PC-9 (cell line): ENCODE results near the gene RSF1. TPM values are rescaled to one million over a fixed set of nuclear protein-coding genes. Genes with fewer than 3 reads are reported as not detected.

Experiments used
- BruUV-seq: library from RNA; stranded (reverse); fragments of 400-500 nt; replicated peaks from 2 replicates; lab custom pipeline; 2021; lab: Mats Ljungman, UMichigan
- CTCF ChIA-PET: fragments of 300-600 bp; sonication (Branson Sonifier 250); formaldehyde crosslinking; loops from one replicate; lab custom pipeline; 2022; ENCODE audit warnings: antibody characterized with exemption; lab: Charles Lee
- POLR2A ChIA-PET: fragments of 300-600 bp; sonication (Branson Sonifier 250); formaldehyde crosslinking; loops from one replicate; lab custom pipeline; 2022; ENCODE audit warnings: antibody characterized with exemption; ENCODE audit not compliant: unreplicated experiment; lab: Charles Lee
- DNase-seq, 2 experiments: peaks; one replicate each; pipeline versions ENCODE4 v3.0.0 to v3.0.0-alpha.2; 2015 to 2022; ENCODE audit warnings: mixed read lengths in 1 of 2
- H2AFZ ChIP-seq: fragments of 200-600 bp; sonication (generic); 2 replicates; pipeline ENCODE4 v1.8.1; 2017; ENCODE audit warnings: antibody characterized with exemption
- H3F3A ChIP-seq: fragments of 200-600 bp; sonication (generic); 2 replicates; pipeline ENCODE4 v1.8.1; 2017; ENCODE audit warnings: antibody characterized with exemption, mild to moderate bottlenecking, low read depth; ENCODE audit not compliant: insufficient read depth
- H3K27ac ChIP-seq: fragments of 200-600 bp; sonication (generic); 2 replicates; pipeline ENCODE4 v1.6.1; 2016; ENCODE audit warnings: mixed run types
- H3K27me3 ChIP-seq: fragments of 200-600 bp; sonication (generic); 2 replicates; pipeline ENCODE4 v1.6.1; 2016; ENCODE audit warnings: low read depth, mixed run types; ENCODE audit not compliant: insufficient read depth
- H3K36me3 ChIP-seq: fragments of 200-600 bp; sonication (generic); 2 replicates; pipeline ENCODE4 v1.6.1; 2016; ENCODE audit warnings: low read depth, mixed run types
- H3K4me1 ChIP-seq: fragments of 200-600 bp; sonication (generic); replicated peaks from 2 replicates; pipeline ENCODE4 v1.6.1; 2016; ENCODE audit warnings: mixed run types; ENCODE audit not compliant: insufficient read depth
- H3K4me2 ChIP-seq: fragments of 200-600 bp; sonication (generic); 2 replicates; pipeline ENCODE4 v1.6.1; 2017; ENCODE audit warnings: mixed run types
- H3K4me3 ChIP-seq: fragments of 200-600 bp; sonication (generic); 2 replicates; pipeline ENCODE4 v1.6.1; 2016; ENCODE audit warnings: mixed run types
- H3K79me2 ChIP-seq: fragments of 200-600 bp; sonication (generic); 2 replicates; pipeline ENCODE4 v1.6.1; 2017; ENCODE audit warnings: low read depth, mixed run types
- H3K9me2 ChIP-seq: fragments of 200-600 bp; sonication (generic); 2 replicates; pipeline ENCODE4 v1.8.1; 2017; ENCODE audit warnings: mild to moderate bottlenecking; ENCODE audit not compliant: insufficient read depth
- H3K9me3 ChIP-seq: fragments of 200-600 bp; sonication (generic); 2 replicates; pipeline ENCODE4 v1.8.1; 2016; ENCODE audit warnings: low read depth; ENCODE audit not compliant: insufficient read depth
- H4K20me1 ChIP-seq: fragments of 200-600 bp; sonication (generic); 2 replicates; pipeline ENCODE4 v1.8.1; 2017; ENCODE audit not compliant: insufficient read depth
- EZH2 ChIP-seq: fragments of 200-600 bp; sonication (generic); IDR thresholded peaks from 2 replicates; pipeline ENCODE4 v1.8.0; 2017; ENCODE audit warnings: antibody characterized with exemption, low read depth
- intact Hi-C: fragments of 100-400 bp; cut with micrococcal nuclease; formaldehyde crosslinking; loops from one replicate; pipeline ENCODE4 v1.10.0; 2022; ENCODE audit not compliant: unreplicated experiment
- total RNA-seq: library from RNA; stranded (reverse); gene quantifications from 2 replicates; pipeline ENCODE4 v1.2.3, GENCODE V29; 2021
- TF ChIP-seq, protein P1 (sequence below): fragments of 200-600 bp; sonication (generic); conservative IDR thresholded peaks from 2 replicates; pipeline ENCODE4 v1.6.1; 2017; ENCODE audit warnings: mixed run types, antibody characterized with exemption, mild to moderate bottlenecking, moderate library complexity

Gene RSF1
- total RNA-seq, 1 experiment from 2014 or later: 110 TPM

DNA sequence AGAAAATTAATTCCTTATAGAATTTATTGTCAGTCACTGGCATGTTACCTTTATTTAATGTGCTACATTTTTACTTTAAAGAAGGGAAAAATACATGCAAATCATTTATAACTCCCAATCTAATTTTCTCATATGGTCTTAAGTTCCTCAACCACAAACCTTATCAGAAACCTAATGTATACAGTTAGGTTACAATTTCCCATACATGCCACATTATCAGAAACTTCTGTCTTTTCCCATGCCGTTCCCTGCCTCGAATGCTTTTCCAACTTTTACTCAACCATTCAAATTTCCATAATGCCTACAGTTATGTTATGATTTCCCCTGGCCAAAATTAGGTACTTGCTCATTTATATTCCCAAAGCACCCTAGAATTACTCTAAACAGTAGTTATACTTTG is 13.5 kb downstream of the RSF1 start:
- Histone ChIP-seq H3K79me2 (peaks cover 94% of the 10 kb centered on the region), H4K20me1 (peaks cover 85% of the 10 kb centered on the region), H3K27me3 (no peaks in the 10 kb centered on the region), H2AFZ (no peak overlapping the region), H3K9me3 (no peaks in the 10 kb centered on the region), H3K4me3 (no peak overlapping the region), H3F3A (0 out of 2 replicates have a peak, but pooled peaks cover 3% of the 10 kb centered on the region), H3K9me2 (no peaks in the 10 kb centered on the region; the same call in 1 of the 2 replicates), H3K36me3 (peaks cover 17% of the 10 kb centered on the region), H3K4me1 (0 out of 2 replicates have a peak, but pooled peaks cover 6% of the 10 kb centered on the region), H3K4me2 (no peak overlapping the region), H3K27ac (no peak overlapping the region)
- intact Hi-C loops: no loop called here
- ChIA-PET POLR2A (no interaction called here), CTCF (interaction anchor here (0.7 kb wide), 1 partner anchor 12 kb away, joined by 3 read pairs; no protein-coding TSS in a partner anchor)
- TF ChIP-seq EZH2: no peak
- TF ChIP-seq, protein P1, sequence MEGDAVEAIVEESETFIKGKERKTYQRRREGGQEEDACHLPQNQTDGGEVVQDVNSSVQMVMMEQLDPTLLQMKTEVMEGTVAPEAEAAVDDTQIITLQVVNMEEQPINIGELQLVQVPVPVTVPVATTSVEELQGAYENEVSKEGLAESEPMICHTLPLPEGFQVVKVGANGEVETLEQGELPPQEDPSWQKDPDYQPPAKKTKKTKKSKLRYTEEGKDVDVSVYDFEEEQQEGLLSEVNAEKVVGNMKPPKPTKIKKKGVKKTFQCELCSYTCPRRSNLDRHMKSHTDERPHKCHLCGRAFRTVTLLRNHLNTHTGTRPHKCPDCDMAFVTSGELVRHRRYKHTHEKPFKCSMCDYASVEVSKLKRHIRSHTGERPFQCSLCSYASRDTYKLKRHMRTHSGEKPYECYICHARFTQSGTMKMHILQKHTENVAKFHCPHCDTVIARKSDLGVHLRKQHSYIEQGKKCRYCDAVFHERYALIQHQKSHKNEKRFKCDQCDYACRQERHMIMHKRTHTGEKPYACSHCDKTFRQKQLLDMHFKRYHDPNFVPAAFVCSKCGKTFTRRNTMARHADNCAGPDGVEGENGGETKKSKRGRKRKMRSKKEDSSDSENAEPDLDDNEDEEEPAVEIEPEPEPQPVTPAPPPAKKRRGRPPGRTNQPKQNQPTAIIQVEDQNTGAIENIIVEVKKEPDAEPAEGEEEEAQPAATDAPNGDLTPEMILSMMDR: no peak
- BruUV-seq: no TSS peak
- DNase-seq: no peak

DNA sequence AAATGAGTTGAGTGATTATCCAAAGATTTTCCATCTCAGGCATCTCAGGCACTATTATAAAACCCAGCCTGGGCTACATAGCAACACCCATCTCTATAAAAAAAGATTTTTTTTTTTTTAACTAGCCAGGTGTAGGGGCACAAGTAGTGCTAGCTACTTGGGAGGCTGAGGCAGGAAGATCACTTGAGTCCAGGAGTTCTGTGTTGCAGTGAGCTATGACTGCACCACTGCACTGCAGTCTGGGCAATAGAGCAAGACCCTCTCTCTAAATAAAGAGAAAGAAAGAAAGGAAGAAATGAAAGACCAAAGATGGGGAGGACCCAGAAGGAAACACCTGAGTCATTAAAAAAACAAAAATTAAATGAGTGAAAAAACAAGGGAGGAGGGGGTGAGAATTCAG is 14.1 kb downstream of the RSF1 start:
- no peak for TF ChIP-seq EZH2
- TF ChIP-seq, protein P1: no peak
- Histone ChIP-seq H3K4me3 (no peak overlapping the region), H3K27me3 (no peaks in the 10 kb centered on the region), H4K20me1 (peaks cover 88% of the 10 kb centered on the region), H3K9me3 (no peaks in the 10 kb centered on the region), H3K9me2 (no peaks in the 10 kb centered on the region; the same call in 1 of the 2 replicates), H3K27ac (no peak overlapping the region), H3K79me2 (peaks cover 94% of the 10 kb centered on the region), H3K36me3 (peaks cover 11% of the 10 kb centered on the region; the same call in 1 of the 2 replicates), H3K4me2 (no peak overlapping the region), H3F3A (0 out of 2 replicates have a peak, but pooled peaks cover 7% of the 10 kb centered on the region), H2AFZ (no peak overlapping the region), H3K4me1 (0 out of 2 replicates have a peak, but pooled peaks cover 6% of the 10 kb centered on the region)
- POLR2A ChIA-PET: no interaction called here
- intact Hi-C loops: no loop called here
- DNase-seq: no peak
- BruUV-seq: no TSS peak
- CTCF ChIA-PET: interaction anchor here (0.7 kb wide), 1 partner anchor 13 kb away, joined by 3 read pairs; no protein-coding TSS in a partner anchor

DNA sequence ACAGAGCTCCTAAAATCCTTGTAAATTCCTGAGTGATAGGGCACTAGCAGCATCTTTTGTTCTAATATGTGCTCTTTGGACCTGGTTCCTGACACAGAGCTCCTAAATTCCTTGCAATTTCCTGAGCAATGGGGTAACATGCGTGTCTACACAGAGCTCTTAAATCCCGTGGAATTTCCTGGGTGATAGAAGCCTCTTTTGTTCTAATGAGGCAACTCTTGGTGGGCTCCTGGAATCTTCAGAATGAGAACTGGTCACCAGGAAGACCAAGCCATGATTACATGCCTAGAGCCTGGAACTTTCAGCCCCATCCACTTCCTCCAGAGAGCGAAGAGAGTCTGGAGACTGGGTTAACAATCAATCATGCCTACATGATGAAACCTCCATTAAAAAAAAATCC is 19.0 kb downstream of the RSF1 start:
- Histone ChIP-seq H3K79me2 (peaks cover 96% of the 10 kb centered on the region), H3K27ac (no peak overlapping the region), H3K4me3 (no peak overlapping the region), H3F3A (peaks cover 17% of the 10 kb centered on the region; the same call in 1 of the 2 replicates), H3K4me1 (no peaks in the 10 kb centered on the region), H4K20me1 (peaks cover 91% of the 10 kb centered on the region), H3K36me3 (no peaks in the 10 kb centered on the region; the same call in 1 of the 2 replicates), H3K9me3 (no peaks in the 10 kb centered on the region), H3K4me2 (no peak overlapping the region), H3K9me2 (no peaks in the 10 kb centered on the region; the same call in 1 of the 2 replicates), H3K27me3 (no peaks in the 10 kb centered on the region), H2AFZ (no peak overlapping the region)
- ChIA-PET POLR2A (interaction anchor here (0.6 kb wide), 1 partner anchor 141 kb away, joined by 11 read pairs; no protein-coding TSS in a partner anchor), CTCF (no interaction called here)
- no TSS peak for BruUV-seq
- intact Hi-C loops: no loop called here
- no peak for DNase-seq
- TF ChIP-seq, protein P1: no peak
- TF ChIP-seq EZH2: no peak
